Right lobe of liver (tissue), 6 donors: ENCODE results near the gene LIM2. TPM values are rescaled to one million over a fixed set of nuclear protein-coding genes. Genes with fewer than 3 reads are reported as not detected.

ENCODE experiments used
- ATAC-seq, 4 donors: fragments of 200-7000 bp; cut with Tn5 transposase; one replicate each; pipeline ENCODE4 v1.9.1; 2020; ENCODE audit warnings: mild to moderate bottlenecking in 4 of 4, moderate library complexity in 4 of 4
- DNase-seq, 3 donors: peaks; one replicate each; pipeline ENCODE4 v3.0.0-alpha.2; 2020
- H3K27ac ChIP-seq, 3 donors: fragments of 200-600 bp; one replicate each; pipeline ENCODE4 v1.8.0; 2022
- H3K27me3 ChIP-seq, 2 donors: fragments of 200-600 bp; one replicate each; pipeline ENCODE4 v1.8.0; 2022
- H3K36me3 ChIP-seq, 4 donors: fragments of 200-600 bp; sonication (generic) in 1 of 4; one replicate each; pipeline versions ENCODE4 v1.5.1 to v1.8.0; 2017 to 2022; ENCODE audit warnings: control low read depth in 1 of 4
- H3K4me1 ChIP-seq, 4 donors: fragments of 200-600 bp; sonication (generic) in 1 of 4; one replicate each; pipeline versions ENCODE4 v1.5.1 to v1.8.0; 2017 to 2022; ENCODE audit warnings: control low read depth in 1 of 4
- H3K4me3 ChIP-seq, 3 donors: fragments of 200-600 bp; one replicate each; pipeline ENCODE4 v1.8.0; 2022
- H3K9me3 ChIP-seq, 4 donors: fragments of 200-600 bp; sonication (generic) in 1 of 4; one replicate each; pipeline versions ENCODE4 v1.5.1 to v1.8.0; 2017 to 2022; ENCODE audit warnings: control low read depth in 1 of 4
- CTCF ChIP-seq, 4 donors: fragments of 200-600 bp in 3 of 4; fragments of 450-650 bp in 1 of 4; IDR thresholded peaks; one replicate each; pipeline versions ENCODE4 v1.5.1 to v1.8.0; 2016 to 2022; ENCODE audit warnings: antibody characterized with exemption in 4 of 4, mild to moderate bottlenecking in 2 of 4
- POLR2A ChIP-seq: fragments of 450-650 bp; IDR thresholded peaks from one replicate; pipeline ENCODE4 v1.6.1; 2017; ENCODE audit warnings: antibody characterized with exemption, mild to moderate bottlenecking
- WGBS: methylation state at CpG from one replicate; pipeline ENCODE4 v1.1.6; 2018; ENCODE audit warnings: low coverage, low lambda C conversion rate; ENCODE audit not compliant: insufficient coverage; ENCODE audit errors: missing lambda C conversion rate; 5-methylcytosine and 5-hydroxymethylcytosine counted together
- intact Hi-C, 2 donors: fragments of 100-400 bp; cut with DNase I; formaldehyde crosslinking; loops; one replicate each; pipeline versions ENCODE4 v1.11.2 to v1.14.1; 2022
- total RNA-seq, 6 experiments: library from RNA; depleted of rRNA in 2 of 6; stranded (reverse); fragments of >200 nt in 2 of 6; fragmentation: NEBNext Ultra II Directional in 3 of 6; extraction: Animal tissue kit (Norgen Biotek cat#: 25700) in 3 of 6; gene quantifications; one replicate each; pipeline versions ENCODE4 v1.1.0 to v1.2.4, GENCODE V29; 2016 to 2023
- donor health status: DM: no; HTN: yes; CAD: no.
- donor health status: DM: no; HTN: no; CAD: no.
- donor health status: DM: no; HTN: no; CAD: no.
- donor health status: DM: no; HTN: yes; CAD: no.
- donor health status: DM: no; HTN: yes; CAD: no.

LIM2 gene
- total RNA-seq, 6 experiments from 2014 or later = not detected

DNA sequence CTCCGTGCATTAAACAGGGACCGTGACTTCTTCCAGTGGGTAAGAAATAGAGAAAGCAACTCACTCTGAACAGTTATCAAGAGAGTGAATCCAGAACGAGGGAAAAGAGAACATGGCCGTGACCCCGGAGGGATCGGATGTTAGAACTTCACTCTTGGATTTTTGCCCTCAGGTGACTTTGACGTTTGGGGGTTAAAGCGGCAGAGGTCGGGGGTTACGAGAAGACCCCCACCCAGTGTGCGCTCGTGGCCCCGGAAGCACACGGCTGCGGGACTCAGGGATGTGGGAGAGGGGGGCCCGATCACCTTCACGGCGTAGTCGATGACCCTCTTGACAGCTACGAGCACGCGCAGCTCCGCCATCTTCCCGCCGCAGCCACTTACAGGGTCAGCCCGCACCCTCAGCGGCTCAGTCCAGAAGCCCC, 21.8 kb downstream of the LIM2 start, which contains the start of gene ETFB:
Gene ETFB (minus strand): TSS at position 424 of the 424 bp plus-strand sequence. CDS start 62 bp downstream, at position 362.
- TF ChIP-seq POLR2A = peak; percentile 63
- TF ChIP-seq CTCF (IDR thresholded peaks at IDR 0.05) = no peak
- peak within 1 kb of the TSS; percentile 83 to 92 (median 92) for H3K4me3 ChIP-seq
- H3K27me3 ChIP-seq = no peaks in the 10 kb centered on the region
- peaks cover 0 to 42% (median 7%) of the 10 kb centered on the region in 4 donors for H3K4me1 ChIP-seq
- peak within 1 kb of the TSS; percentile 94 to 96 (median 95) for H3K27ac ChIP-seq
- intact Hi-C loops = no loop called here
- no peaks in the 10 kb centered on the region for H3K36me3 ChIP-seq
- H3K9me3 ChIP-seq = no peaks in the 10 kb centered on the region
- DNase-seq (no peak), ATAC-seq (no peak)
- whole genome bisulfite sequencing = 0% methylated on average over 20 of the region's 27 CpGs

- H3K36me3 ChIP-seq = no peaks in the 10 kb centered on the region
- intact Hi-C loops = no loop called here
- no peak for TF ChIP-seq CTCF (IDR thresholded peaks at IDR 0.05)
- TF ChIP-seq POLR2A = peak; percentile 50
- peak; percentile 4 to 26 (median 13) for ATAC-seq
- DNase-seq = peak; percentile 57 to 78 (median 73)
- H3K9me3 ChIP-seq = no peaks in the 10 kb centered on the region
- H3K27me3 ChIP-seq = no peaks in the 10 kb centered on the region
- peak overlapping the region; percentile 94 to 96 (median 95) for H3K27ac ChIP-seq
- H3K4me3 ChIP-seq = peak overlapping the region; percentile 83 to 92 (median 92)
- WGBS = 19% methylated on average over 4 of the region's 10 CpGs
- peaks cover 0 to 44% (median 7%) of the 10 kb centered on the region in 4 donors for H3K4me1 ChIP-seq
Measured at GRCh38 chr19:51365211-51365964, 22.4 kb downstream of the LIM2 start.

GRCh38 chr19:51364200-51365106, 23.3 kb downstream of the LIM2 start:
- no peak for TF ChIP-seq CTCF (IDR thresholded peaks at IDR 0.05)
- TF ChIP-seq POLR2A = peak; percentile 54
- intact Hi-C loops = no loop called here
- Histone ChIP-seq H3K4me1 (peaks cover 0 to 44% (median 7%) of the 10 kb centered on the region in 4 donors), H3K36me3 (no peaks in the 10 kb centered on the region), H3K4me3 (peak overlapping the region in 2 of 3 donors; percentile 83 to 92), H3K9me3 (no peaks in the 10 kb centered on the region), H3K27ac (peak overlapping the region; percentile 94 to 96 (median 95)), H3K27me3 (no peaks in the 10 kb centered on the region)
- ATAC-seq (peak in 1 of 4 donors; percentile 1), DNase-seq (peak in 1 of 3 donors; percentile 63)
- WGBS = 24% methylated on average over 9 of the region's 15 CpGs

DNA sequence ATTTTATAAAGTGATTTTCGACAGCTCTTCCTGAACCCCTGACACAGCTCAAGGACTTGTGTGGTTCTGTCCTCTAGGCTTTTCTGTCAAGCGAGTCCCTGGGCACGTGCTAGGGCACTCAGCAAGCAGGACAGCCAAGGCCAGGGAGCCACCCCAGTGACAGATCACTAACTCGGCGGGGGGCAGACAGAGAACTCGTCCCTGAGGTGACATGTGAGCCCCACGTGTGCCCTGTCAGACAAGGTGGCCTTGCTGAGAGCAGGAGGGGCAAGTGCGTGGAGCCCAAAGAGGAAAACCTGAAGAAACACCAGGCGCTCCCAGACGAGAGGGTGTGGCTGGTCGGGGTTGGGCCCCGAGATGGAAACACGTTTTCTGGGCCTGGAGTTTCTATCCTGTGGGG, 26.5 kb downstream of the LIM2 start:
- H3K27ac ChIP-seq = peak overlapping the region in 1 of 3 donors; percentile 18
- DNase-seq (no peak), ATAC-seq (no peak)
- TF ChIP-seq POLR2A (no peak), CTCF (IDR thresholded peaks at IDR 0.05) (no peak)
- no peaks in the 10 kb centered on the region for H3K36me3 ChIP-seq
- no peaks in the 10 kb centered on the region for H3K9me3 ChIP-seq
- H3K27me3 ChIP-seq = no peaks in the 10 kb centered on the region
- 38% methylated on average over 3 of the region's 13 CpGs for WGBS
- intact Hi-C loops = no loop called here
- H3K4me1 ChIP-seq = peaks cover 0 to 64% (median 16%) of the 10 kb centered on the region in 4 donors
- no peak overlapping the region for H3K4me3 ChIP-seq
